HEK293T (cell line): ENCODE data around the gene TMEM131.

Source experiments
- HDGF ChIP-seq: fragments of 450-650 bp; IDR thresholded peaks from 2 replicates; pipeline ENCODE4 v1.6.1; 2017; ENCODE audit warnings: antibody characterized with exemption, borderline replicate concordance
- SUZ12 ChIP-seq: fragments of 450-650 bp; IDR thresholded peaks from 2 replicates; pipeline ENCODE4 v1.6.1; 2016; ENCODE audit warnings: mild to moderate bottlenecking
- TARDBP ChIP-seq: fragments of 450-650 bp; IDR thresholded peaks from 2 replicates; pipeline ENCODE4 v1.6.1; 2016

DNA sequence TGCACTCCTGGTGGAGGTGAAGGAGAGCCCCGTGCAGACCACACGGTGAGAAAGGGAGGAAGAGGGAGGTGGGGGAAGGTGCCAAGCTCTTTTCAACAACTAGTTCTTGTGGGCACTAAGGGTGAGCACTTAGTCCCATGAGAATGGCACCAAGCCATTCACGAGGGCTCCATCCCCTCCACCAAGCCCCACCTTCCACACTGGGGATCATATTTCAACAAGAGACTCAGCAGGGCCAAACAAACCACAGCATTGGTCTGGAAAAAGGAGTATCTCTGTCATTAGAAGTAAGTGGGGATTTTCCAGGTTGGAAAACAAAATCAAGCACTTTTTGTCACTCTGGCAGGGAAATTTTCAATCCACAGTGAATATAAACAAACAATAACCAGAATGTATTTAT is 244.0 kb downstream of the TMEM131 start:
- TF ChIP-seq SUZ12: no peak
- no peak for TF ChIP-seq TARDBP
- TF ChIP-seq HDGF: no peak
